ENCODE results near the gene ZFYVE28. TPM values are rescaled to one million over a fixed set of nuclear protein-coding genes. Genes with fewer than 3 reads are reported as not detected.

ZFYVE28 gene
- total RNA-seq, 4 donors from 2014 or later = 8.5 to 15.0 (median 11.7) TPM

GRCh38 chr4:2295900-2296442 lies 122.5 kb downstream of the ZFYVE28 start:
- no peak for TF ChIP-seq CTCF (IDR thresholded peaks at IDR 0.05; ENCODE audit: low read depth)

- no peak for TF ChIP-seq CTCF (IDR thresholded peaks at IDR 0.05; ENCODE audit: low read depth)
Observed at GRCh38 chr4:2295500-2295899, 122.9 kb downstream of the ZFYVE28 start.

- TF ChIP-seq CTCF (IDR thresholded peaks at IDR 0.05; ENCODE audit: low read depth) = no peak
Observed at GRCh38 chr4:2292646-2293108, 125.8 kb downstream of the ZFYVE28 start.

GRCh38 chr4:2291705-2292645 lies 126.5 kb downstream of the ZFYVE28 start:
- no peak for TF ChIP-seq CTCF (IDR thresholded peaks at IDR 0.05; ENCODE audit: low read depth)

GRCh38 chr4:2290974-2291704 lies 127.3 kb downstream of the ZFYVE28 start:
- TF ChIP-seq CTCF (IDR thresholded peaks at IDR 0.05; ENCODE audit: low read depth) = no peak

- TF ChIP-seq CTCF (IDR thresholded peaks at IDR 0.05; ENCODE audit: low read depth) = no peak
Observed at GRCh38 chr4:2290488-2290887, 128.0 kb downstream of the ZFYVE28 start.

GRCh38 chr4:2289955-2290333 lies 128.5 kb downstream of the ZFYVE28 start:
- no peak for TF ChIP-seq CTCF (IDR thresholded peaks at IDR 0.05; ENCODE audit: low read depth)
